IPS DF 6.9 (cell line): ENCODE measurements around the gene KRTAP10-11.
"Not testable (repeated sequence)": the region's sequence is repeated elsewhere in the genome, so short reads cannot be mapped to it uniquely, and the experiment has no call there.

Experiments used
- DNase-seq: peaks from one replicate; pipeline ENCODE4 v3.0.0-alpha.2; 2013; ENCODE audit warnings: low read depth, low spot score
- H3K27ac ChIP-seq: one replicate; pipeline ENCODE4 v1.5.1; 2013; ENCODE audit warnings: low read length, control low read depth
- H3K27me3 ChIP-seq: 2 replicates; pipeline ENCODE4 v1.6.1; 2013; ENCODE audit warnings: mild to moderate bottlenecking, low read length; ENCODE audit not compliant: control insufficient read depth, insufficient read depth
- H3K36me3 ChIP-seq: 2 replicates; pipeline ENCODE4 v1.6.1; 2013; ENCODE audit warnings: low read length; ENCODE audit not compliant: control insufficient read depth, insufficient read depth
- H3K4me1 ChIP-seq: 2 replicates; pipeline ENCODE4 v1.6.1; 2013; ENCODE audit warnings: low read length; ENCODE audit not compliant: control insufficient read depth, insufficient read depth
- H3K4me3 ChIP-seq: 2 replicates; pipeline ENCODE4 v1.5.1; 2013; ENCODE audit warnings: mild to moderate bottlenecking, low read length
- H3K9me3 ChIP-seq: 2 replicates; pipeline ENCODE4 v1.6.1; 2013; ENCODE audit warnings: low read length, inconsistent platforms; ENCODE audit not compliant: control insufficient read depth, insufficient read depth
- WGBS: extraction: QIAGEN DNeasy Blood & Tissue Kit; methylation state at CpG from one replicate; pipeline ENCODE4 v1.1.7; 2013; ENCODE audit warnings: mixed read lengths, missing lambda C conversion rate; ENCODE audit not compliant: insufficient read length, insufficient coverage; 5-methylcytosine and 5-hydroxymethylcytosine counted together

Gene KRTAP10-11

DNA sequence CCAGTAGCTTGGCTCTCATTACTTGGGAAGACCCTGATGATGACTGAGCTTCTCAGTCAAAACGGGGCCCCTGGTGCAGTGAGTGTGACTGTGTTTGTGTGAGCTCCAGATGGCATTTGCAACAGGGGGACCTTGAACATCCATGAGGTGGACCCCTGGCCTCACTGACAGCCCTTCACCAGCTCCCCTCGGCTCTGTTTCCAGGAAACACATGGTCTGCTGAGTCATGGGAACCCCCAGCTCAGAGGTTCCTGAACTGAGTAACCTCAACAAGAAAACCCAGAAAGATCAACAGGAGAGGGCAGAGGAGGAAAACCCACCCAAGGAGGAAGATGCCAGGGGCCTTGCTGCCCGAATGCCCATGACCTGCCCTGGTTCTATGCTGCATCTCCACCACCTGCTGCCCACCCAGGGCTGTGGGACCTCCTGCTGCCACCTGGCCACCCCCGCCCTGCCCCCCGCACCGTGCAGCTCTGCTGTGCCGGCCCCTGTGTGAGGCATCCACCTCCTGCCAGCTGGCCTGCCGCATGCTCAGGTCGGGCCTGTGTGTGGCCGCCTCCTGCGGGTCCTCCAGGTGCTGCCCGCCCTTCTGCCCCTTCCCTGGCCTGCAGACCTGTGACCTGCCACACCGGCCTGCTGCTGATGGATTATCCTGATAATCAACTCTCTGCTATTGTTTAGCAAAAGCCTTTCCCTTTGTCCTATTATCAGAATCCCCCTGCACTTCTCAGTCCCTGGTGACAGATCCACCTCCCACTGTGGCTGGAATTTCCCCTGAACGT lies 40.0 kb downstream of the KRTAP10-11 start:
- no peak for DNase-seq
- H3K4me3 ChIP-seq: no peak overlapping the region
- no peaks in the 10 kb centered on the region for H3K9me3 ChIP-seq
- H3K36me3 ChIP-seq: no peaks in the 10 kb centered on the region
- WGBS: no CpG with 5 or more reads among the region's 14 CpGs
- H3K27me3 ChIP-seq: no peaks in the 10 kb centered on the region
- no peak overlapping the region for H3K27ac ChIP-seq
- H3K4me1 ChIP-seq: peaks cover 7% of the 10 kb centered on the region

DNA sequence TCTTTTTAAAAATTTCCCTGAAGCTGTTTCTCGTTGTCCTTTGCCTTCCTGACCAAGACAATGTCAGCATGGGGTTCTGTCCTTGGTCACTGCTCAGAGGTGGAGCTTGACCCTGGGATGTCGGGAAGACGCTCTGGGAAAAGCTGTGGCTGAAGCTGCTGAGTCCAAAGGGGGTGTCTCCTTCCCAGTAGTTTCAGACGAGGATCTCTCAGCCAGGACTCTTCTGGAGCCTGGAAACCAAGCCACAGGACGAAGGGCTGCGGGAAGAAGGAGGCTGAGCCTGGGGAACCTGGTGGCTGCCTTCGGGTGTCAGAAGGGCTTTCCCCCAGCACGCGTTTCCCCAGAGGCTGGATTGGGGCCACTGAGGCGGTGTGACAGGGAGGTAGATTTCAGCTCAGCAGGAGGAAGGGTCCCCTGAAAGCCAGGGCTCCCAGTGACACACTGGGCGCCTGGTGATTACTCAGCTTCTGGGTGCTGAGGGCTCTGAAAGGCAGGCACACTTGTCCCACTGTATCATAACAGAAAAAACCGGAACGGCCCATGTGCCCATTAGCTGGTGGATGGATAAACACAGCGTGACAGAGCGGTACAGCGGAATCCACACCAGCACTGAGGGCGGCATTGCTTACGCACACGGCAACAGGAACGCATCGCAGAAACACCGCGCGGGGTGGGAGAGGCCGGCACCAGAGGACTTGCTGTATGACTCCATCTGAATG lies 40.8 kb downstream of the KRTAP10-11 start:
- Histone ChIP-seq H3K36me3 (no peaks in the 10 kb centered on the region), H3K27ac (no peak overlapping the region), H3K9me3 (no peaks in the 10 kb centered on the region), H3K4me1 (peaks cover 7% of the 10 kb centered on the region), H3K4me3 (no peak overlapping the region), H3K27me3 (no peaks in the 10 kb centered on the region)
- no CpG with 5 or more reads among the region's 25 CpGs for whole genome bisulfite sequencing
- no peak for DNase-seq

DNA sequence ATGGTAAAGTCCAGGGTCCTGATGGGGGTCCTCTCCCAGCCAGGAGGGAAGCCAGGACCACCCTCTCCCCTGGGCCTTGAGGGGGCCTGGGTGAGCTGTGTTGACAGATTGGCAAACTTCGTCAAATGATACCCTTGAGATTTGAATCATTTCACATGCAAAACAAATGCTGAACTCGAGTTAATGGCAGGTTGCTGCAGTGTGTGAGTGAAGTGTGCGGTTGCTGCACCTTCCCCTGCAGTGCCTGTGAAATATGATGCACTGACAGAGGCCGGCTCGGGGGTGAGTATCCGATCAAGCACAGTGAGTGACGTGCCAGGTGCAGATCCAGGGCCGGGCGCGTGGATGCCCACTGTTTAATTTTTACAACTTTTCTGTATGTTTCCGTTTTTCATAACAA lies 41.5 kb downstream of the KRTAP10-11 start:
- Histone ChIP-seq H3K27me3 (no peaks in the 10 kb centered on the region), H3K27ac (no peak overlapping the region), H3K4me1 (peaks cover 7% of the 10 kb centered on the region), H3K9me3 (no peaks in the 10 kb centered on the region), H3K36me3 (no peaks in the 10 kb centered on the region), H3K4me3 (no peak overlapping the region)
- WGBS: no CpG with 5 or more reads among the region's 11 CpGs
- no peak for DNase-seq

DNA sequence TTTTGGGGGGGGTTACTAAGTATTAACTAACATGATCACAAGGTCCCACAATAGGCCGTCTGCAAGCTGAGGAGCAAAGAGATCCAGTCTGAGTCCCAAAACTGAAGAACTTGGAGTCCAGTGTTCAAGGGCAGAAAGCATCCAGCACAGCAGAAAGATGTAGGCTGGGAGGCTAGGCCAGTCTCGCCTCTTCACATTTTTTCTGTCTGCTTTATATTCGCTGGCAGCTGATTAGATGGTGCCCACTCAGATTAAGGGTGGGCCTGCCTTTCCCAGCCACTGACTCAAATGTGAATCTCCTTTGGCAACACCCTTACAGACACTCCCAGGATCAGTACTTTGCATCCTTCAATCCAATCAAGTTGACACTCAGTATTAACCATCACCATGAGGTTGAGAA lies 43.5 kb downstream of the KRTAP10-11 start:
- H3K27me3 ChIP-seq, DNase-seq: not testable (repeated sequence)
- no CpG with 5 or more reads among the region's 3 CpGs for WGBS

DNA sequence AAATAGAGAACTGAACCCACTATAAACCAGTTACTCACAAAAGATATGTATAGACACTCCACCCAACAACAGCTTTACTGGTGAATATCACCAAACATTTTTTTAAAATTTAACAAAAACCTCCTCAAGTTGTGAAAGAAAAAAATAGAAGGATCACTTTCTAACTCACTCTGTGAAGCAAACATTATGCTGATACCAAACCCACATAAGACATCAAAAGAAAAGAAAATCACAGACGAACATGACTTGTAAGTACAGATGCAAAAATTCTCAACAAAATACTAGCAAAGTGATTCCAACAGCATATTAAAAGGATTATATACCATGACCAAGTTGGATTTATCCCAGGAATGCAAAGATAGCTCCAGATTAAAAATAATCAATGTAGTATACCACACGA lies 45.5 kb downstream of the KRTAP10-11 start:
- no peak overlapping the region for H3K4me3 ChIP-seq
- H3K27ac ChIP-seq: no peak overlapping the region
- peaks cover 6% of the 10 kb centered on the region for H3K4me1 ChIP-seq
- H3K27me3 ChIP-seq: no peaks in the 10 kb centered on the region
- WGBS: no CpG with 5 or more reads among the region's 2 CpGs
- DNase-seq: no peak
- no peaks in the 10 kb centered on the region for H3K9me3 ChIP-seq
- H3K36me3 ChIP-seq: no peaks in the 10 kb centered on the region

More for the DNA sequence above, 43.5 kb downstream of the KRTAP10-11 start:
- not testable (repeated sequence) for H3K36me3 ChIP-seq, H3K27ac ChIP-seq, H3K9me3 ChIP-seq, H3K4me1 ChIP-seq, H3K4me3 ChIP-seq

DNA sequence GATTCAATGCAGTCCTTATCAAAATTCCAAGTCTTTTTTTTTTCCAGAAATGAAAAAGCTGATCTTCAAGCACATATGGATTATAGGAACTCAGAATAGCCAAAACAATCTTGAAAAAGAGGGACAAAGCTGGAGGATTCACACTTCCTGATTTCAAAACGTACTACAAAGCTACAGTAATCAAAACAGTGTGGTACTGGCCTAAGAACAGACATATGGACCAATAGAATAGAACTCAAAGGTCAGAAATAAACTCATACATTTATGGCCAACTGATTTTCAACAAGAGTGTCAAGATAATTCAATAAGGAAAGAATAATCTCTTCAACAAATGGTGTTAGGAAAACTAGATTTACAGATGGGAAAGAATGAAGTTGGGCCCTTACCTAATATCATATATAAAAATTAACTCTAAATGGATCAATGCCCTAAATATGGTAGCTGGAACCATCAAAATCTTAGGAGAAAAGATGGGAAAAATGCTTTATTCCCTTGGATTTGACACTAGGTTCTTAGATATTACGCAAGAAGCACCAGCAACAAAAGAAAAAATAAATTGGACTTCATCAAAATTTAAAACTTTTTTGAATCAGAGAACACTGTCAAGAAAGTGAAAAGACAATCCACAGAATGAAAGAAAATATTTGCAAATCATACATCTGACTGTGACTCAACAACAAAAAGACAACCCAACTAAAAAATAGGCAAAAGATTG lies 46.7 kb downstream of the KRTAP10-11 start:
- no peak for DNase-seq
- H3K27ac ChIP-seq: no peak overlapping the region
- WGBS: no CpG with 5 or more reads among the region's 2 CpGs
- H3K4me1 ChIP-seq: peaks cover 6% of the 10 kb centered on the region
- no peaks in the 10 kb centered on the region for H3K9me3 ChIP-seq
- H3K4me3 ChIP-seq: no peak overlapping the region
- no peaks in the 10 kb centered on the region for H3K36me3 ChIP-seq
- H3K27me3 ChIP-seq: no peaks in the 10 kb centered on the region

DNA sequence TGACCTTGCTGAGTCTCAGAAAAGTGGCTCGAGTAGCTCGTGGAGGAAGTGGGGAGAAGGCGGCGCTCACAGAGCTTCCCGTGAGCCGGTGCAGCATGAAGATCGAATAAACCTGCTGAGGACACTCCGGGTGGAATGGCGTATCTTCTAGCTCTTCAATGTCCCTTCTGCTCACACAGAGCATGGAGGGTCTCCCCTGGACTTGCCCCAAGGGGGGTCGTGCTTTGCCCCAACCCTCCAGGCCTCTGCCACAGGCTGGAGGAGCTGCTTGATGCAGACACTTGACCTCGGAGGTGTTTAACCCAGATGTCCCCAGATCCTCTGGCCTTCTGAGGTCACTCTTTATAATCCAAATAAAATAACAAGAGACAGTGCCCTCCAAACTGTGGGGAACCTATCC lies 48.6 kb downstream of the KRTAP10-11 start:
- no peaks in the 10 kb centered on the region for H3K36me3 ChIP-seq
- no peak for DNase-seq
- peaks cover 8% of the 10 kb centered on the region for H3K4me1 ChIP-seq
- no peak overlapping the region for H3K27ac ChIP-seq
- no peaks in the 10 kb centered on the region for H3K27me3 ChIP-seq
- no peaks in the 10 kb centered on the region for H3K9me3 ChIP-seq
- WGBS: no CpG with 5 or more reads among the region's 11 CpGs
- no peak overlapping the region for H3K4me3 ChIP-seq

DNA sequence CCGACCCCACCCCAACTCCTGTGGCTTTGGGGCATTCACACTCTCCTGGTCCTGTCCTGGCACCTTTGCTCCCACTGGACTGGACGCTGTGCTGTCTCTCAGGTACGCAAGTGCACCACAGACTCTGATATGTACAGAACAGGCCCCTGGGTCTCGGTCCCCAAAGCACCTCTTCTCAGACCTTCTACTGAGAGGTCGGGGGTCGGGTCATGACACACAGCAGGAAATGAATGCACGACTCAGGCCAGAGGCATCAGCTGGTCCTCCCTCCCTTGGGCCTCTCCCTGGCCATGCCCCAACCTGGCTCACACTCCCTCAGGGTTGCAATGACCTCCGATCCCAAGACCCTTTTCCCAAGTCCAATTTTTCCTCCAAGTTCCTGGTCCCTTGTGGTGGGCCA lies 49.0 kb downstream of the KRTAP10-11 start:
- no peak overlapping the region for H3K4me3 ChIP-seq
- H3K4me1 ChIP-seq: peaks cover 8% of the 10 kb centered on the region
- H3K27me3 ChIP-seq: no peaks in the 10 kb centered on the region
- no peak for DNase-seq
- no peak overlapping the region for H3K27ac ChIP-seq
- no CpG with 5 or more reads among the region's 8 CpGs for WGBS
- H3K36me3 ChIP-seq: no peaks in the 10 kb centered on the region
- H3K9me3 ChIP-seq: no peaks in the 10 kb centered on the region

DNA sequence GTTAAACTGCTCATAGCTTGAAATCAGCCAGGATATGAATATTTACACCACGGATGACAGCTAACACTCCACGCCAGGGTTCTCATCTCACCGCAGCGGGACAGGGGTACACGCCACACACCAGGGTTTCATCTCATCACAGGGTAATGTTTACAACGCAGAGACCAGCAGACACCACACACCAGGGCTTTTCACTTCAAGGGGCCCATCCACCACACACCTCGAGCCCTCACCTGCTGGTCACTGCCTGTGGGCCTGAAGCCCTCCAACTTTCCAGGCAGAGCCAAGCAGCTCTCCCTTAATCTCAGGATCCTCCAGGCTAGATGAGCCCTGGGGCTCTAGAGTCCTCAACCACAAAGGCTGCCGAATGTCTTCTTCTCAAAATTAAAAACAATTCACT lies 49.4 kb downstream of the KRTAP10-11 start:
- no peak overlapping the region for H3K4me3 ChIP-seq
- no CpG with 5 or more reads among the region's 8 CpGs for WGBS

DNA sequence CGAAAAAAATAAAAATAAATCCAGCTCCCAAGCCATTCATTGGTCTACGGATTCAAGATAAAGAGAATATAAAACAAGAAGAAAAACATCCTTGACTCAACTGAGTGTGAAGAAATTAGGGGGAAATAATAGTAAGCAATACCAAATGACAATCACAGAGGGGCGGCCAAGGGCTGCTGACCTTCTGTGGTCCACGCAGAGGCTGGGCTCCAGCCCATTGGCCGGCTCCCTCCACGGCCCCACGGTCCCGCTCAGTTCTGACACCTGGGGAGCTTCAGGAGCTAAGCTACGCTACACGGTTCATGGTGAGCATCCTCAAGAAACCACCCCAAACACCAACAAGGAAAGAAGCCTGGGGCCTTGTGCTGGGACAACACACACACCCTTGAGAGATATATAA lies 50.4 kb downstream of the KRTAP10-11 start:
- DNase-seq: no peak
- Histone ChIP-seq H3K27ac (no peak overlapping the region), H3K36me3 (no peaks in the 10 kb centered on the region), H3K27me3 (no peaks in the 10 kb centered on the region), H3K9me3 (no peaks in the 10 kb centered on the region), H3K4me1 (peaks cover 8% of the 10 kb centered on the region), H3K4me3 (no peak overlapping the region)
- no CpG with 5 or more reads among the region's 10 CpGs for WGBS

More for the DNA sequence above, 49.4 kb downstream of the KRTAP10-11 start:
- DNase-seq: no peak
- Histone ChIP-seq H3K4me1 (peaks cover 8% of the 10 kb centered on the region), H3K27ac (no peak overlapping the region), H3K9me3 (no peaks in the 10 kb centered on the region), H3K36me3 (no peaks in the 10 kb centered on the region), H3K27me3 (no peaks in the 10 kb centered on the region)
